IMR-90 (cell line): ENCODE results near the gene DSCAM. TPM values are rescaled to one million over a fixed set of nuclear protein-coding genes. Genes with fewer than 3 reads are reported as not detected.

ENCODE experiments used
- ATAC-seq: fragments of 200-7000 bp; cut with Tn5 transposase; 2 replicates; pipeline ENCODE4 v1.9.1; 2020; ENCODE audit warnings: low read depth, mild to moderate bottlenecking, moderate library complexity
- BruUV-seq: library from RNA; stranded (reverse); fragments of 400-500 nt; replicated peaks from 2 replicates; lab custom pipeline; 2021; lab: Mats Ljungman, UMichigan
- CTCF ChIA-PET: fragments of 300-600 bp; formaldehyde crosslinking; extraction: SDS; loops from one replicate; lab custom pipeline; 2021; ENCODE audit warnings: antibody characterized with exemption; lab: Yijun Ruan, JAX
- POLR2A ChIA-PET: fragments of 300-600 bp; sonication (Branson Sonifier 250); formaldehyde crosslinking; loops from one replicate; lab custom pipeline; 2022; ENCODE audit warnings: antibody characterized with exemption; ENCODE audit not compliant: unreplicated experiment; lab: Charles Lee
- DNase-seq: peaks from one replicate; pipeline ENCODE4 v3.0.0; 2013
- H2AFZ ChIP-seq: replicated peaks from 2 replicates; pipeline ENCODE3; 2013; ENCODE audit warnings: low read length, mild to moderate bottlenecking; ENCODE audit not compliant: poor library complexity
- H2AK5ac ChIP-seq: 2 replicates; pipeline ENCODE4 v1.6.1; 2013; ENCODE audit warnings: low read depth, low read length, inconsistent platforms
- H2AK9ac ChIP-seq: replicated peaks from 2 replicates; pipeline ENCODE3; 2013; ENCODE audit warnings: mild to moderate bottlenecking, low read depth, low read length, moderate library complexity; ENCODE audit not compliant: poor library complexity
- H2BK120ac ChIP-seq: 2 replicates; pipeline ENCODE4 v1.6.1; 2013; ENCODE audit warnings: low read depth, low read length, inconsistent platforms
- H2BK15ac ChIP-seq: 3 replicates; pipeline ENCODE4 v1.6.1; 2013; ENCODE audit warnings: low read depth, low read length, inconsistent platforms
- H2BK20ac ChIP-seq: 2 replicates; pipeline ENCODE4 v1.6.1; 2013; ENCODE audit warnings: low read depth, mild to moderate bottlenecking, inconsistent platforms, low read length, moderate library complexity
- H2BK5ac ChIP-seq: 2 replicates; pipeline ENCODE4 v1.6.1; 2013; ENCODE audit warnings: mild to moderate bottlenecking, low read depth, low read length, inconsistent platforms; ENCODE audit not compliant: poor library complexity, severe bottlenecking
- H3K14ac ChIP-seq: replicated peaks from 2 replicates; pipeline ENCODE4 v1.6.1; 2013; ENCODE audit warnings: low read depth, low read length, inconsistent platforms
- H3K18ac ChIP-seq: 2 replicates; pipeline ENCODE4 v1.6.1; 2013; ENCODE audit warnings: low read depth, low read length, control low read depth
- H3K23ac ChIP-seq: 2 replicates; pipeline ENCODE4 v1.6.1; 2013; ENCODE audit warnings: low read depth, low read length, inconsistent platforms
- H3K27ac ChIP-seq: 2 replicates; pipeline ENCODE4 v1.5.1; 2013; ENCODE audit warnings: mild to moderate bottlenecking, control low read depth, low read length; ENCODE audit not compliant: insufficient read depth
- H3K27me3 ChIP-seq: 2 replicates; pipeline ENCODE4 v1.6.1; 2013; ENCODE audit warnings: low read length; ENCODE audit not compliant: control insufficient read depth, insufficient read depth
- H3K36me3 ChIP-seq: 2 replicates; pipeline ENCODE4 v1.6.1; 2013; ENCODE audit warnings: low read length, mixed read lengths; ENCODE audit not compliant: control insufficient read depth, insufficient read depth
- H3K4ac ChIP-seq: 2 replicates; pipeline ENCODE4 v1.6.1; 2013; ENCODE audit warnings: low read depth, low read length, inconsistent platforms
- H3K4me1 ChIP-seq: 2 replicates; pipeline ENCODE4 v1.6.1; 2013; ENCODE audit warnings: low read length, mixed read lengths; ENCODE audit not compliant: control insufficient read depth, insufficient read depth
- H3K4me2 ChIP-seq: 2 replicates; pipeline ENCODE4 v1.6.1; 2013; ENCODE audit warnings: low read depth, mild to moderate bottlenecking, control low read depth, low read length, moderate library complexity
- H3K4me3 ChIP-seq: 2 replicates; pipeline ENCODE4 v1.5.1; 2013; ENCODE audit warnings: low read depth, mild to moderate bottlenecking, control low read depth, low read length, moderate library complexity; ENCODE audit not compliant: insufficient read depth
- H3K56ac ChIP-seq: 2 replicates; pipeline ENCODE4 v1.6.1; 2013; ENCODE audit warnings: low read length, inconsistent platforms; ENCODE audit not compliant: insufficient read depth; ENCODE audit errors: extremely low read depth
- H3K79me1 ChIP-seq, 2 experiments: 2 replicates each; pipeline ENCODE4 v1.6.1; 2013; ENCODE audit warnings: low read length in 2 of 2, inconsistent platforms in 1 of 2, low read depth in 1 of 2
- H3K9ac ChIP-seq: 2 replicates; pipeline ENCODE4 v1.6.1; 2013; ENCODE audit warnings: low read depth, low read length, control low read depth
- H3K9me1 ChIP-seq: 2 replicates; pipeline ENCODE4 v1.6.1; 2013; ENCODE audit warnings: low read length, inconsistent platforms; ENCODE audit not compliant: insufficient read depth
- H3K9me3 ChIP-seq: 2 replicates; pipeline ENCODE4 v1.6.1; 2013; ENCODE audit warnings: low read length; ENCODE audit not compliant: control insufficient read depth, insufficient read depth
- H4K20me1 ChIP-seq: 2 replicates; pipeline ENCODE4 v1.6.1; 2013; ENCODE audit warnings: low read length, inconsistent platforms; ENCODE audit not compliant: insufficient read depth
- H4K5ac ChIP-seq: 2 replicates; pipeline ENCODE4 v1.6.1; 2013; ENCODE audit warnings: mild to moderate bottlenecking, low read depth, low read length, control low read depth
- H4K8ac ChIP-seq, 2 experiments: 2 replicates each; pipeline ENCODE4 v1.6.1; 2013; ENCODE audit warnings: low read depth in 2 of 2, low read length in 2 of 2, control low read depth in 1 of 2, inconsistent platforms in 1 of 2
- H4K91ac ChIP-seq: 2 replicates; pipeline ENCODE4 v1.6.1; 2013; ENCODE audit warnings: low read depth, low read length, inconsistent platforms; ENCODE audit not compliant: insufficient read depth
- CHD1 ChIP-seq: IDR thresholded peaks from 2 replicates; pipeline ENCODE4 v1.6.1; 2012; ENCODE audit warnings: low read depth, low read length, improper control_type of control experiment
- POLR2A ChIP-seq: IDR thresholded peaks from 2 replicates; pipeline ENCODE4 v1.6.1; 2012; ENCODE audit warnings: mild to moderate bottlenecking, low read depth, low read length
- WGBS, 2 experiments: methylation state at CpG; one replicate each; pipeline versions ENCODE4 v1.1.5 to v1.1.7; 2013; ENCODE audit warnings: missing lambda C conversion rate in 2 of 2; ENCODE audit not compliant: insufficient read length in 1 of 2; ENCODE audit errors: extremely low coverage in 2 of 2; 5-methylcytosine and 5-hydroxymethylcytosine counted together
- dilution Hi-C: fragments of 300-500 bp; cut with HindIII; formaldehyde crosslinking; loops from one replicate; pipeline ENCODE4 v1.14.3; 2018; ENCODE audit warnings: low sequenced_read_pairs; ENCODE audit not compliant: unreplicated experiment
- in situ Hi-C: fragments of 300-500 bp; cut with MboI; formaldehyde crosslinking; loops from 3 replicates; pipeline ENCODE4 v1.14.3; 2019; ENCODE audit warnings: low sequenced_read_pairs, inconsistent platforms, mixed read lengths
- intact Hi-C: fragments of 100-400 bp; cut with micrococcal nuclease; formaldehyde crosslinking; loops from 2 replicates; pipeline ENCODE4 v1.10.0; 2022
- polyA plus RNA-seq, 3 experiments: library from polyadenylated mRNA; depleted of rRNA; stranded (reverse); fragments of >200 nt; gene quantifications; 2 replicates each; pipeline ENCODE4 v1.2.3, GENCODE V29; 2012; ENCODE audit warnings: low replicate concordance in 1 of 3
- total RNA-seq: library from RNA; depleted of rRNA; stranded (reverse); fragments of >200 nt; gene quantifications from 2 replicates; pipeline ENCODE4 v1.2.3, GENCODE V29; 2012

DSCAM gene
- total and polyA plus RNA-seq, 2 of the 4 experiments (the other 2 are of a cell fraction): under 0.01 to 0.02 TPM

DNA sequence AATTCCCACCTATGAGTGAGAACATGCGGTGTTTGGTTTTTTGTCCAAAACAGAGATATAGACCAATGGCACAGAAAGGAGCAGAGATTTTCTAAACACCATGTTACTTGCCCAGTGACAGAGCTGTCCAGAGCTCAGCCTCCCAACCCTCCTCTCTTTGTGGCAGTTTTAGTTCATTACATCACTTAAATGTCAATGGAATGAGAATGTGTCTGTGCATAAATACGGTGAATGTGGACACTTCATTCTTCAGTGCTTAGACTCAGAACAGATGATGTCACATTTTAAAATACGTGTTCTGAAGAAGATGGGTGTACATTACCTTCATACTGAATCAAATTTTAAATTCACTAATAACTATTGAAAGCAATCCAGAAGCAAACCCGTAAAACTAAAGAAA lies 374.9 kb downstream of the DSCAM start:
- Histone ChIP-seq H3K4me1 (no peaks in the 10 kb centered on the region), H3K27ac (no peak overlapping the region), H4K20me1 (no peaks in the 10 kb centered on the region), H2BK120ac (no peak overlapping the region), H4K91ac (no peak overlapping the region), H2BK15ac (no peak overlapping the region), H2BK20ac (no peak overlapping the region), H3K18ac (no peak overlapping the region), H4K8ac (no peak overlapping the region), H2BK5ac (no peak overlapping the region), H2AK9ac (no peak overlapping the region), H3K4me2 (no peak overlapping the region), H3K4me3 (no peak overlapping the region), H3K4ac (no peak overlapping the region), H3K36me3 (no peaks in the 10 kb centered on the region), H2AFZ (no peak overlapping the region), H3K56ac (no peak overlapping the region), H2AK5ac (no peak overlapping the region), H3K27me3 (no peaks in the 10 kb centered on the region), H3K9me1 (no peaks in the 10 kb centered on the region), H4K5ac (no peak overlapping the region), H3K9ac (no peak overlapping the region), H3K14ac (no peak overlapping the region), H3K9me3 (peaks cover 27% of the 10 kb centered on the region; the same call in 1 of the 2 replicates), H3K79me1 (no peaks in the 10 kb centered on the region), H3K23ac (no peak overlapping the region)
- CTCF ChIA-PET: no interaction called here
- no CpG with 5 or more reads among the region's 4 CpGs for WGBS, 2 experiments
- dilution Hi-C loops (no loop called here), in situ Hi-C loops (no loop called here), intact Hi-C loops (no loop called here)
- no peak for TF ChIP-seq CHD1
- no peak for TF ChIP-seq POLR2A
- no peak for DNase-seq
- POLR2A ChIA-PET: no interaction called here
- no TSS peak for BruUV-seq
- ATAC-seq: no peak
